DOHH2 (cell line): ENCODE results near the gene ACER3.

Experiments used
- CTCF ChIP-seq: fragments of 200-600 bp; sonication (generic); IDR thresholded peaks from one replicate; pipeline ENCODE4 v1.5.1; 2014; ENCODE audit warnings: antibody characterized with exemption, mild to moderate bottlenecking, low read depth, low read length; ENCODE audit not compliant: poor library complexity, severe bottlenecking
- EZH2phosphoT487 ChIP-seq: fragments of 200-600 bp; sonication (generic); IDR thresholded peaks from 2 replicates; pipeline ENCODE4 v1.6.1; 2017; ENCODE audit warnings: borderline replicate concordance, mild to moderate bottlenecking, antibody characterized with exemption, low read length, moderate library complexity, mixed read lengths

- no peak for TF ChIP-seq CTCF
- TF ChIP-seq EZH2phosphoT487 = no peak
Measured at GRCh38 chr11:76987203-76987602, 126.5 kb downstream of the ACER3 start.
